ENCODE data around the gene TRMT112. TPM values are rescaled to one million over a fixed set of nuclear protein-coding genes. Genes with fewer than 3 reads are reported as not detected.

TRMT112 gene
- total and polyA plus RNA-seq, 2 experiments from 2014 or later, result 210 to 292 TPM

GRCh38 chr11:64364435-64364834 lies 47.1 kb upstream of the TRMT112 start:
- no peak overlapping the region for H2AFZ ChIP-seq
- H3K4me2 ChIP-seq, result no peak overlapping the region
- DNase-seq (ENCODE audit: low spot score), result no peak
- no peaks in the 10 kb centered on the region for H3K9me2 ChIP-seq (replicated peaks; ENCODE audit: insufficient read depth)
- H3K4me3 ChIP-seq, result no peak overlapping the region
- H3K27me3 ChIP-seq, result no peaks in the 10 kb centered on the region
- no peaks in the 10 kb centered on the region for H3K36me3 ChIP-seq (replicated peaks; ENCODE audit: insufficient read depth, low read depth)
- TF ChIP-seq EZH2phosphoT487 (IDR thresholded peaks at IDR 0.05; ENCODE audit: low read depth, severe bottlenecking, unreplicated experiment) (no peak), EZH2 (IDR thresholded peaks at IDR 0.05; ENCODE audit: borderline replicate concordance) (no peak), CTCF (IDR thresholded peaks at IDR 0.05; ENCODE audit: poor library complexity) (no peak)
- no peaks in the 10 kb centered on the region for H3K9me3 ChIP-seq (ENCODE audit: low read depth)
- H3K79me2 ChIP-seq, result peaks cover 5% of the 10 kb centered on the region
- no peaks in the 10 kb centered on the region for H4K20me1 ChIP-seq (ENCODE audit: insufficient read depth, poor library complexity, severe bottlenecking)
- whole genome bisulfite sequencing (ENCODE audit: low lambda C conversion rate, missing lambda C conversion rate), result 96% methylated on average over 6 of the region's 6 CpGs
- peaks cover 4% of the 10 kb centered on the region for H3K4me1 ChIP-seq (ENCODE audit: insufficient read depth)
- no peak overlapping the region for H3K27ac ChIP-seq

- peaks cover 13% of the 10 kb centered on the region for H3K79me2 ChIP-seq
- peaks cover 18% of the 10 kb centered on the region for H3K4me1 ChIP-seq (ENCODE audit: insufficient read depth)
- no peak for DNase-seq (ENCODE audit: low spot score)
- no peaks in the 10 kb centered on the region for H3K36me3 ChIP-seq (replicated peaks; ENCODE audit: insufficient read depth, low read depth)
- no peak for TF ChIP-seq CTCF (IDR thresholded peaks at IDR 0.05; ENCODE audit: poor library complexity)
- no peak for TF ChIP-seq EZH2 (IDR thresholded peaks at IDR 0.05; ENCODE audit: borderline replicate concordance)
- TF ChIP-seq EZH2phosphoT487 (IDR thresholded peaks at IDR 0.05; ENCODE audit: low read depth, severe bottlenecking, unreplicated experiment), result no peak
- H3K27ac ChIP-seq, result no peak overlapping the region
- no peaks in the 10 kb centered on the region for H3K9me2 ChIP-seq (replicated peaks; ENCODE audit: insufficient read depth)
- H3K27me3 ChIP-seq, result no peaks in the 10 kb centered on the region
- H3K4me2 ChIP-seq, result no peak overlapping the region
- no peak overlapping the region for H3K4me3 ChIP-seq
- 94% methylated on average over 10 of the region's 10 CpGs for WGBS (ENCODE audit: low lambda C conversion rate, missing lambda C conversion rate)
- no peak overlapping the region for H2AFZ ChIP-seq
- H4K20me1 ChIP-seq (ENCODE audit: insufficient read depth, poor library complexity, severe bottlenecking), result no peaks in the 10 kb centered on the region
- H3K9me3 ChIP-seq (ENCODE audit: low read depth), result no peaks in the 10 kb centered on the region
Observed at GRCh38 chr11:64362339-64362738, 45.0 kb upstream of the TRMT112 start.

- WGBS (ENCODE audit: low lambda C conversion rate, missing lambda C conversion rate), result 95% methylated on average over 7 of the region's 18 CpGs
- no peaks in the 10 kb centered on the region for H3K36me3 ChIP-seq (replicated peaks; ENCODE audit: insufficient read depth, low read depth)
Observed at GRCh38 chr11:64361659-64362058, 44.3 kb upstream of the TRMT112 start.

More at GRCh38 chr11:64361659-64362058, 44.3 kb upstream of the TRMT112 start:
- Histone ChIP-seq H2AFZ (no peak overlapping the region), H3K9me2 (replicated peaks; ENCODE audit: insufficient read depth) (no peaks in the 10 kb centered on the region), H3K27me3 (no peaks in the 10 kb centered on the region), H3K9me3 (ENCODE audit: low read depth) (no peaks in the 10 kb centered on the region), H4K20me1 (ENCODE audit: insufficient read depth, poor library complexity, severe bottlenecking) (no peaks in the 10 kb centered on the region), H3K4me1 (ENCODE audit: insufficient read depth) (peaks cover 25% of the 10 kb centered on the region), H3K79me2 (peaks cover 13% of the 10 kb centered on the region), H3K27ac (no peak overlapping the region), H3K4me3 (no peak overlapping the region), H3K4me2 (no peak overlapping the region)
- no peak for TF ChIP-seq CTCF (IDR thresholded peaks at IDR 0.05; ENCODE audit: poor library complexity)
- TF ChIP-seq EZH2 (IDR thresholded peaks at IDR 0.05; ENCODE audit: borderline replicate concordance), result no peak
- TF ChIP-seq EZH2phosphoT487 (IDR thresholded peaks at IDR 0.05; ENCODE audit: low read depth, severe bottlenecking, unreplicated experiment), result no peak
- DNase-seq (ENCODE audit: low spot score), result no peak
